ENCODE measurements around the gene PUM1. TPM values are rescaled to one million over a fixed set of nuclear protein-coding genes. Genes with fewer than 3 reads are reported as not detected.
"Not testable (repeated sequence)": the region's sequence is repeated elsewhere in the genome, so short reads cannot be mapped to it uniquely, and the experiment has no call there.

Gene PUM1
- total RNA-seq, 4 donors from 2014 or later: 83.2 to 118 (median 106) TPM

GRCh38 chr1:30950700-30951099, 114.8 kb downstream of the PUM1 start:
- DNase-seq (ENCODE audit: low spot score in 2 of 2): no peak
- intact Hi-C loops (cut with DNase I; ENCODE audit: low total_unique reads): no loop called here
- no peak for TF ChIP-seq CTCF (IDR thresholded peaks at IDR 0.05)
- no peak for TF ChIP-seq POLR2A (IDR thresholded peaks at IDR 0.05)
- WGBS, 2 donors: 90% methylated on average over 5 of the region's 5 CpGs
- H3K4me3 ChIP-seq (ENCODE audit: low read depth, poor library complexity, severe bottlenecking): no peak overlapping the region

- 91% methylated on average over 5 of the region's 5 CpGs for WGBS, 2 donors
- DNase-seq (ENCODE audit: low spot score in 2 of 2): no peak
- intact Hi-C loops (cut with DNase I; ENCODE audit: low total_unique reads): no loop called here
- TF ChIP-seq CTCF (IDR thresholded peaks at IDR 0.05): no peak
- no peak for TF ChIP-seq POLR2A (IDR thresholded peaks at IDR 0.05)
- H3K4me3 ChIP-seq (ENCODE audit: low read depth, poor library complexity, severe bottlenecking): no peak overlapping the region
Measured at GRCh38 chr1:30950053-30950452, 115.5 kb downstream of the PUM1 start.

- intact Hi-C loops (cut with DNase I; ENCODE audit: low total_unique reads); DNase-seq (ENCODE audit: low spot score in 2 of 2): not testable (repeated sequence)
Measured at GRCh38 chr1:30949487-30949838, 116.1 kb downstream of the PUM1 start.

GRCh38 chr1:30948813-30949486, 116.6 kb downstream of the PUM1 start:
- WGBS, 2 donors: 87 to 90% methylated on average over 2 of the region's 5 CpGs
- H3K4me3 ChIP-seq (ENCODE audit: low read depth, poor library complexity, severe bottlenecking); intact Hi-C loops (cut with DNase I; ENCODE audit: low total_unique reads); DNase-seq (ENCODE audit: low spot score in 2 of 2): not testable (repeated sequence)

More at GRCh38 chr1:30949487-30949838, 116.1 kb downstream of the PUM1 start:
- not testable (repeated sequence) for H3K4me3 ChIP-seq (ENCODE audit: low read depth, poor library complexity, severe bottlenecking)
- 100% methylated on average over 1 of the region's 1 CpG for WGBS, 2 donors

- no peak overlapping the region for H3K4me3 ChIP-seq (ENCODE audit: low read depth, poor library complexity, severe bottlenecking)
- DNase-seq (ENCODE audit: low spot score in 2 of 2): no peak
- intact Hi-C loops (cut with DNase I; ENCODE audit: low total_unique reads): no loop called here
- TF ChIP-seq POLR2A (IDR thresholded peaks at IDR 0.05) (no peak), CTCF (IDR thresholded peaks at IDR 0.05) (no peak)
- 94 to 96% methylated on average over 3 of the region's 3 CpGs for WGBS, 2 donors
Measured at GRCh38 chr1:30948278-30948677, 117.2 kb downstream of the PUM1 start.

GRCh38 chr1:30947212-30947611, 118.3 kb downstream of the PUM1 start:
- no peak for DNase-seq (ENCODE audit: low spot score in 2 of 2)
- intact Hi-C loops (cut with DNase I; ENCODE audit: low total_unique reads): no loop called here
- TF ChIP-seq POLR2A (IDR thresholded peaks at IDR 0.05) (no peak), CTCF (IDR thresholded peaks at IDR 0.05) (no peak)
- H3K4me3 ChIP-seq (ENCODE audit: low read depth, poor library complexity, severe bottlenecking): no peak overlapping the region

GRCh38 chr1:30942326-30942963, 123.1 kb downstream of the PUM1 start:
- no peak for DNase-seq (ENCODE audit: low spot score in 2 of 2)
- no peak for TF ChIP-seq CTCF (IDR thresholded peaks at IDR 0.05)
- TF ChIP-seq POLR2A (IDR thresholded peaks at IDR 0.05): no peak
- 89 to 95% methylated on average over 7 of the region's 7 CpGs for WGBS, 2 donors
- no peak overlapping the region for H3K4me3 ChIP-seq (ENCODE audit: low read depth, poor library complexity, severe bottlenecking)
- intact Hi-C loops (cut with DNase I; ENCODE audit: low total_unique reads): no loop called here

Measured in lower leg skin (tissue), 4 donors.